ENCODE results near the gene COL5A1.

COL5A1 gene

DNA sequence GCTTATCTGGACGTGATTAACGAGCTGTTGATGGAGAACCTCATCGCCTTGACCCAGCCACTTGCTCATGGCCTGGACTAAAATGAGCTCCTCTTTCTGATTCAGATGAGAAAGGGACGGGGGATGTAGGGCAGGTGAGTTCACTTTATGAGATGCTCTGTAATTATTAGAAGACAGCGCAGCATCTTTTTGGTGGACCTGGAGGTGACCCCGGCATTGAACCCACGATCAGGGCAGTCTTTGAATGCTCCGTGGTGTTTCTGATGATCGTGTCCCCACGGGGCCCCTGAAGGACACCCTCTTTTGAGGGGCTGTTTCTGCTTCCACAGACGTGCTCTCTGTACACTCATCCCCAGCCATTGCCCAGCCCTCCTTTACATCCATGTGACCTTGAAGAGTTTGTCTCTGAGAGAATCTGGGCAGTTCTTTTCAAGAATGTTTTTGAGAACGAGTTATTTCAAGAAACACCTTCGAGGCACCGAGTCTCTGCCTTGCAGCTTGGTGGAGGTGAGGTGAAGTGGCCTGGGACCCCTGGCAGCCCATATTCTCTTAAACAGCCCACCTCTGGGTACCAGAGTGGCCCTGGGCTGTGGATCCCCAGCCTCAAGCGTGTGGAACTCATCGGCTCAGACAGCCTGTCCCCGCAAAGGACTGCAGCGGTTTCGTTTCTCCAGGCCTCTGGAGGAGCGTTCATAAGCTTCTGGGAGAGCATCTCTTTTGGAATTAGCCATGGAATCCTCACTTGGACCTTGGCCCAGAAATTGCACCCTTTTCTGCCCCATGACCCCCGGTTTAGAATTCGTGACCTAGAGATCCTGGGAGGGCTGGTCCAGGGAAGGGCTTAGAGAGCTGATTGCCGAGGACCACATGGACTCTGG lies 50.3 kb downstream of the COL5A1 start:
- peak overlapping the region in 1 of 2 donors; percentile 1 for H3K27ac ChIP-seq (ENCODE audit: low read depth in 2 of 2, low read length in 2 of 2)
- no peaks in the 10 kb centered on the region for H3K36me3 ChIP-seq (ENCODE audit: control insufficient read depth in 2 of 2, insufficient read depth in 2 of 2, low read length in 2 of 2)
- no peaks in the 10 kb centered on the region for H3K27me3 ChIP-seq (ENCODE audit: control insufficient read depth in 2 of 2, insufficient read depth in 2 of 2, low read length in 2 of 2)
- no peaks in the 10 kb centered on the region for H3K9me3 ChIP-seq (ENCODE audit: control insufficient read depth in 2 of 2, low read length in 2 of 2)
- no peak overlapping the region for H3K9ac ChIP-seq (ENCODE audit: low read depth in 1 of 2, low read length in 2 of 2)
- no peaks in the 10 kb centered on the region for H3K4me1 ChIP-seq (ENCODE audit: control insufficient read depth in 2 of 2, insufficient read depth in 2 of 2, low read length in 2 of 2)
- no peak overlapping the region for H3K4me3 ChIP-seq (ENCODE audit: low read length in 2 of 2)

DNA sequence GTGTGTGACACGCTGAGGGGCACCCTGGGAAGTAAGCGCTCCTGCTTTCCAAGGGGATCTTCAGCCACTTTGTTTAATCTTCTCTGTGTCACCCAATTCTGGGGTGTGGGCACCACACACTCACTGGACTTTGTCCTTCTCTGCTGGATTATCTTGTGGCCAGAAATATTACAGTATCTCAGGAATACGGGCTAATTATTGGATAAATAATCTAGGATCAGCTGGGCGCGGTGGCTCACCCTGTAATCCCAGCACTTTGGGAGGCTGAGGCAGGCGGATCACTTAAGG lies 50.9 kb downstream of the COL5A1 start:
- Histone ChIP-seq H3K9ac (ENCODE audit: low read depth in 1 of 2, low read length in 2 of 2) (no peak overlapping the region), H3K27me3 (ENCODE audit: control insufficient read depth in 2 of 2, insufficient read depth in 2 of 2, low read length in 2 of 2) (no peaks in the 10 kb centered on the region), H3K36me3 (ENCODE audit: control insufficient read depth in 2 of 2, insufficient read depth in 2 of 2, low read length in 2 of 2) (no peaks in the 10 kb centered on the region), H3K9me3 (ENCODE audit: control insufficient read depth in 2 of 2, low read length in 2 of 2) (no peaks in the 10 kb centered on the region), H3K27ac (ENCODE audit: low read depth in 2 of 2, low read length in 2 of 2) (no peak overlapping the region), H3K4me3 (ENCODE audit: low read length in 2 of 2) (no peak overlapping the region), H3K4me1 (ENCODE audit: control insufficient read depth in 2 of 2, insufficient read depth in 2 of 2, low read length in 2 of 2) (no peaks in the 10 kb centered on the region)

DNA sequence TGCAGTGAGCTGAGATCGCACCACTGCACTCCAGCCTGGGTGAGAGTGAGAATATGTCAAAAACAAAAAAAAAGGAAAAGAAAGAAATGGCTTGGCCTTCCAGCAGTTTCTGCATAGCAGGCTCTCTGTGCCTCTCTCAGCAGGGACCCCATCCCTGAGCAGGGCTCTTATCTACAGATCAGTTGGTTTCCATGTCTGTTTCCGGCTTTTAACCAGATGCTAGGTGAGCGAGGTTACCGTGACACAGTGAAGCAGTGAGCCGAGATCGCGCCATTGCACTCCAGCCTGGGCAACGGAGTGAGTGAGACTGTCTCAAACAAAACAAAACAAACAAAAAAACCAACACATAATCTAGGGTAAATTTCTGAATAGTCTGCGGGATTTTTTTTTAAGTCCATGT lies 51.4 kb downstream of the COL5A1 start:
- no peaks in the 10 kb centered on the region for H3K36me3 ChIP-seq (ENCODE audit: control insufficient read depth in 2 of 2, insufficient read depth in 2 of 2, low read length in 2 of 2)
- no peak overlapping the region for H3K27ac ChIP-seq (ENCODE audit: low read depth in 2 of 2, low read length in 2 of 2)
- no peak overlapping the region for H3K9ac ChIP-seq (ENCODE audit: low read depth in 1 of 2, low read length in 2 of 2)
- H3K9me3 ChIP-seq (ENCODE audit: control insufficient read depth in 2 of 2, low read length in 2 of 2): no peaks in the 10 kb centered on the region
- H3K4me3 ChIP-seq (ENCODE audit: low read length in 2 of 2): no peak overlapping the region
- no peaks in the 10 kb centered on the region for H3K27me3 ChIP-seq (ENCODE audit: control insufficient read depth in 2 of 2, insufficient read depth in 2 of 2, low read length in 2 of 2)
- peaks cover 0 to under 1% of the 10 kb centered on the region in 2 donors for H3K4me1 ChIP-seq (ENCODE audit: control insufficient read depth in 2 of 2, insufficient read depth in 2 of 2, low read length in 2 of 2)

DNA sequence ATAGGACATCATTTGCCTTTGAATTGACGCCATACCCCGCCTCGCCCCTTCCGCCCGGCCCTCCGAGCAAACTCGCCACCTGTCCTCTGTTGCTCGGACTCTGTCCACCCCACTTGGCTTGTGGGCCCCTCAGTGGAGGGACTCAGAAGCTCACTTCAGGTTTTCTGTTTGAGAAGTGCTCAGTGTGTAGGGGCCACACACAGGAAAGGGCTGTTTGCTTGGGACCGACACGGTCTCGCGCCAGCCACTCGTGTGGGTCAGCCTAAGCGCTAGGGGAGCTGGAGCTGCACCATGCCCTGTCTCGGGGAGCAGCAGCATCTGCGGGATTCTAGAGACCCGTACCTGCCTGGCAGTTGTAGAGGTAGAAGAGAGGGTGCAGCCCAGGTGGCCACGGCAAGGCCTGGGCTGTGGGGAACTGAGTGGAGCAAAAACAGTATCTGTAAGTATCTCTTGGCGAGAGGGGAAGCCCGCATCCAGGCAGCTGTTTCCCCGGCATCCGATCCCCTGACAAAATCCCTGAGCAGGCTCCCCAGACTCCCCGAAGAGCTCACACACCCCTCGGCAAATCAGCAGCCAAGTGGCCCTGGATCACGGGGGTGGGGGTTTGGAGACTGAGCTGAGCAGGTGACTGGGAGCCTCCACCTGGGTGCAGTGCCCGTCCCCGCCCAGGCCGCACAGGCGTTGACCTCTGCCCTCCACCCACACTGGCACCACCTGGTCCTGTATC lies 52.2 kb downstream of the COL5A1 start:
- Histone ChIP-seq H3K9me3 (ENCODE audit: control insufficient read depth in 2 of 2, low read length in 2 of 2) (no peaks in the 10 kb centered on the region), H3K4me1 (ENCODE audit: control insufficient read depth in 2 of 2, insufficient read depth in 2 of 2, low read length in 2 of 2) (peaks cover 0 to 4% of the 10 kb centered on the region in 2 donors), H3K36me3 (ENCODE audit: control insufficient read depth in 2 of 2, insufficient read depth in 2 of 2, low read length in 2 of 2) (no peaks in the 10 kb centered on the region), H3K9ac (ENCODE audit: low read depth in 1 of 2, low read length in 2 of 2) (no peak overlapping the region), H3K27ac (ENCODE audit: low read depth in 2 of 2, low read length in 2 of 2) (no peak overlapping the region), H3K4me3 (ENCODE audit: low read length in 2 of 2) (no peak overlapping the region), H3K27me3 (ENCODE audit: control insufficient read depth in 2 of 2, insufficient read depth in 2 of 2, low read length in 2 of 2) (no peaks in the 10 kb centered on the region)

DNA sequence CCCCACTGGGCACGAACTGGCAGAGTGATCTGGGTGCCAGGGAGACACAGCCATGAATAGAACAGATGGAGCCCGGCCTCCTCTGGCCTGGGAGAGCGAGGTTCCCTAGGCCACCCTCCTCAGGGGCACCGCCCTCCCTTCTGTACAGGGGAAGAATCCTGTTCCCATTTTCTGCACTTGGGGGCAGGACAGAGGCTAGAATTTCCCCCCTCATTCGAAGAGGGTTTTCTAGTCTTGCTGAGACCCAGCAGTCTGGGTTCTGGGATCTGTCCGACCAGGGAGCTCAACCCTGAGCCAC lies 52.7 kb downstream of the COL5A1 start:
- H3K4me3 ChIP-seq (ENCODE audit: low read length in 2 of 2): no peak overlapping the region
- H3K9ac ChIP-seq (ENCODE audit: low read depth in 1 of 2, low read length in 2 of 2): no peak overlapping the region
- H3K9me3 ChIP-seq (ENCODE audit: control insufficient read depth in 2 of 2, low read length in 2 of 2): no peaks in the 10 kb centered on the region
- no peak overlapping the region for H3K27ac ChIP-seq (ENCODE audit: low read depth in 2 of 2, low read length in 2 of 2)
- H3K4me1 ChIP-seq (ENCODE audit: control insufficient read depth in 2 of 2, insufficient read depth in 2 of 2, low read length in 2 of 2): peaks cover 0 to 4% of the 10 kb centered on the region in 2 donors
- H3K27me3 ChIP-seq (ENCODE audit: control insufficient read depth in 2 of 2, insufficient read depth in 2 of 2, low read length in 2 of 2): no peaks in the 10 kb centered on the region
- H3K36me3 ChIP-seq (ENCODE audit: control insufficient read depth in 2 of 2, insufficient read depth in 2 of 2, low read length in 2 of 2): no peaks in the 10 kb centered on the region

DNA sequence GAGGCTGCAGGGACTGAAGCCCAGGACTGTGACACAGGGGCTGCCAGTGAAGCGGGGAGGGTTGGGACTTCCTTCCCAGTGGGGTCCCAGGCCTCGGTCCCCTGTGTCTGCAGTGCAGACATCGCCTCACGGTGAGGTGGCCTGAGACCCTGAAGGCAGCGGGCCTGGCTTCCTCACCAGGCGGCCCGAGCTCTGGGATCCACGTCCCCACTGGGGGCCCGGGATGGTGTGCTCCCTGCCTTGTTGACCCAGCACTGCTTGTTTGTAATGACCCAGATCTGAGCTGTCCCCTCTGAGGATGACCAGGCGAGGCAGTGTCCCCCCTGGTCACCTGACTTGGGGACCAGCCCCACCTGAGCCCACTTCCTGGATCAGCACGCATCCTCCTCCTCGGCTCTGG lies 53.1 kb downstream of the COL5A1 start:
- H3K9me3 ChIP-seq (ENCODE audit: control insufficient read depth in 2 of 2, low read length in 2 of 2): no peaks in the 10 kb centered on the region
- H3K4me3 ChIP-seq (ENCODE audit: low read length in 2 of 2): no peak overlapping the region
- no peaks in the 10 kb centered on the region for H3K27me3 ChIP-seq (ENCODE audit: control insufficient read depth in 2 of 2, insufficient read depth in 2 of 2, low read length in 2 of 2)
- peaks cover 0 to 4% of the 10 kb centered on the region in 2 donors for H3K4me1 ChIP-seq (ENCODE audit: control insufficient read depth in 2 of 2, insufficient read depth in 2 of 2, low read length in 2 of 2)
- no peak overlapping the region for H3K27ac ChIP-seq (ENCODE audit: low read depth in 2 of 2, low read length in 2 of 2)
- no peak overlapping the region for H3K9ac ChIP-seq (ENCODE audit: low read depth in 1 of 2, low read length in 2 of 2)
- H3K36me3 ChIP-seq (ENCODE audit: control insufficient read depth in 2 of 2, insufficient read depth in 2 of 2, low read length in 2 of 2): no peaks in the 10 kb centered on the region

DNA sequence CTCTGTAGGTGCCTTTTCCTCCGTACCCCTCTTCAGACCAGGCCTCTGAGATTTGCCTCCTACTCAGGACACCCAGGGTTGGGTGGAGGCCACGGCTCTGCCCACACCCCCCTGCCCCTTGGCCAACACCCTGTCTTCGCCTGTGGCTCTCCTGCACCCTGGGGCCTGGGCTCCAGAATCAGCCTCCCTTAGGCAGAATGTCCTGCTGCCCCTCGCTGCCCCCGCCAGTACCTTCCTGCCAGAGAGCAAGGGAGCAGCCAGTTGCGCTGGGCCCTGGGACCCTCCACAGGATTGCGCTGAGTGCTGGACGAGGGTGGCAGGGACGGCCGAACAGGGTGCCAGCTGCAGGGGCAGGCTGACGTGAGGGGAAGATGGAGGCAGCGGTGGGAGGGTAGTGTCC lies 53.5 kb downstream of the COL5A1 start:
- H3K36me3 ChIP-seq (ENCODE audit: control insufficient read depth in 2 of 2, insufficient read depth in 2 of 2, low read length in 2 of 2): no peaks in the 10 kb centered on the region

DNA sequence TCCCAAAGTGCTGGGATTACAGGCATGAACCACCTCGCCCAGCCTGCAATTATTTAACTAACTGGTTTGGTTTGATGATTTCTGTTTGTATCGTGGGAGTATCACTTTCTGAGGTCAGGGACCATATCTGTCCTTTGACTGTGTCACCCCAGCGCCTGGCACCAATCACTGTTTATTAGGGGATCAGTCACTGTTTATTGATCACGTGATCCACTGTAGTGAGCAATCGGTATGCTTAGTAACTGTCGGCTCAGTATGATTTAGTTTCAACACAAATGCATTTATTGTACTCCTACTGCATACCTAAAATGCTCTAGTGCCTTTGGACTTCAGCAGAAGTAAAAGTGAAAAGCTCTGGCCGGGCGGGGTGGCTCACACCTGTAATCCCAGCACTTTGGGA lies 54.8 kb downstream of the COL5A1 start:
- no peaks in the 10 kb centered on the region for H3K36me3 ChIP-seq (ENCODE audit: control insufficient read depth in 2 of 2, insufficient read depth in 2 of 2, low read length in 2 of 2)
- no peak overlapping the region for H3K4me3 ChIP-seq (ENCODE audit: low read length in 2 of 2)
- no peaks in the 10 kb centered on the region for H3K9me3 ChIP-seq (ENCODE audit: control insufficient read depth in 2 of 2, low read length in 2 of 2)
- H3K4me1 ChIP-seq (ENCODE audit: control insufficient read depth in 2 of 2, insufficient read depth in 2 of 2, low read length in 2 of 2): peaks cover 0 to 4% of the 10 kb centered on the region in 2 donors
- H3K27ac ChIP-seq (ENCODE audit: low read depth in 2 of 2, low read length in 2 of 2): no peak overlapping the region
- H3K9ac ChIP-seq (ENCODE audit: low read depth in 1 of 2, low read length in 2 of 2): no peak overlapping the region
- no peaks in the 10 kb centered on the region for H3K27me3 ChIP-seq (ENCODE audit: control insufficient read depth in 2 of 2, insufficient read depth in 2 of 2, low read length in 2 of 2)

More for the DNA sequence above, 53.5 kb downstream of the COL5A1 start:
- Histone ChIP-seq H3K27ac (ENCODE audit: low read depth in 2 of 2, low read length in 2 of 2) (no peak overlapping the region), H3K4me1 (ENCODE audit: control insufficient read depth in 2 of 2, insufficient read depth in 2 of 2, low read length in 2 of 2) (peaks cover 0 to 4% of the 10 kb centered on the region in 2 donors), H3K9ac (ENCODE audit: low read depth in 1 of 2, low read length in 2 of 2) (no peak overlapping the region), H3K27me3 (ENCODE audit: control insufficient read depth in 2 of 2, insufficient read depth in 2 of 2, low read length in 2 of 2) (no peaks in the 10 kb centered on the region), H3K9me3 (ENCODE audit: control insufficient read depth in 2 of 2, low read length in 2 of 2) (no peaks in the 10 kb centered on the region), H3K4me3 (ENCODE audit: low read length in 2 of 2) (no peak overlapping the region)

DNA sequence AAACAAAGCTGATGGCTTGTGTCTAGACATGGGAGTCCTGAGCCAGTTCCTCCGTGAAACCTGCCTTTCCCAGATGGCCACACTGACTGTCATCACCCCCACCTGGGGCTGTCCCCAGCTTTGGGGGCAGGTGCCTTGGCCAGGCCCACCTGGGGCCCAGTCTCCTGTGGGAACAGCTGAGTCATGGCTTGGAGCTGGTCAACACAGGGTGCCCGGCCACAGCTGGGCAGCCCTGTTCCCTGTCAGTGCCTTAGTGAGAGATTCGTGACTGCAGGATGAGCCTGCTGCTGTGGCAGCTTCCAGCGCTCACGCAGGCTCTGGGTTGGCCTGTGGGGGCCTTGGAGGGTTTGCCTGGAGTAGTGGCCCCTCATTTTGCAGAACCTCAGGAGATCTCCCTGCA lies 56.5 kb downstream of the COL5A1 start:
- Histone ChIP-seq H3K4me1 (ENCODE audit: control insufficient read depth in 2 of 2, insufficient read depth in 2 of 2, low read length in 2 of 2) (peaks cover 0 to 4% of the 10 kb centered on the region in 2 donors), H3K27ac (ENCODE audit: low read depth in 2 of 2, low read length in 2 of 2) (no peak overlapping the region), H3K36me3 (ENCODE audit: control insufficient read depth in 2 of 2, insufficient read depth in 2 of 2, low read length in 2 of 2) (no peaks in the 10 kb centered on the region)

DNA sequence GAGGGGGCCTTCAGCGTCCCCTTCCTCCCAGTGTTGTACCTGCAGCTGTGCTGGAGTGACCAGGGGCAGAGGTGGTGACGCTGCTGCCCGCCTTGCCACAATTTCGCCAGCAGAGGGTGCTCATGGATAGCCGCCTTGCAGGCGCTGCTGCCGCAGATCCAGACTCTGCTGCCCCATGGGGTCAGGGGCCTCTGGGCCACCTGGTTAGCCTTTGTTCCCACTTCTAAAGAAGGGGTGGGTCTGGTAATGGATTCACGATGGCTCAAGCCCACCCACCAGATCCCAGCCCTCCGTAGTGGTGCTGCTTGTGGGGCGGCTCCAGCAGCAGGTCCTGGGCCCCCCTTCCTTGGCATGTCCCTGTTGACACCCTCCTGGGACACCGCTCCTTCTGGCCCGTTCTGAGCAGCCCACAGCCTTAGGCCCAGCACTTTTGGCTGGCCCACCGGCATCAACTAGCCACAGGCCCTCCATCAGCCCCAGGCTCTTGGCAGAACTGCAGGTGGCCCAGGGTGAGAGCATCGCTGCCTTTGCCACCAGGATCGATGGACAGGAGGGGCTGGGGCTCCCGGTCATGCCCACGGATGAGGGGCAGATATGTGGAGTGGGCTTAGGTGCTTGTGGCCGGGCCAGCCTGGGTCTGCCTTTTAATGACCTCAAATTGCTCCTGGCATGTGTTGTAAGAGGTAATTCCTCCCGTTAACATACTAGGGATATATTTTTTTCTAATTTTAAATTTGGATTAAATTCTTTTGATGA lies 57.2 kb downstream of the COL5A1 start:
- H3K4me3 ChIP-seq (ENCODE audit: low read length in 2 of 2): no peak overlapping the region
- H3K36me3 ChIP-seq (ENCODE audit: control insufficient read depth in 2 of 2, insufficient read depth in 2 of 2, low read length in 2 of 2): no peaks in the 10 kb centered on the region
- no peak overlapping the region for H3K27ac ChIP-seq (ENCODE audit: low read depth in 2 of 2, low read length in 2 of 2)
- no peaks in the 10 kb centered on the region for H3K9me3 ChIP-seq (ENCODE audit: control insufficient read depth in 2 of 2, low read length in 2 of 2)
- no peaks in the 10 kb centered on the region for H3K27me3 ChIP-seq (ENCODE audit: control insufficient read depth in 2 of 2, insufficient read depth in 2 of 2, low read length in 2 of 2)
- peaks cover 0 to 4% of the 10 kb centered on the region in 2 donors for H3K4me1 ChIP-seq (ENCODE audit: control insufficient read depth in 2 of 2, insufficient read depth in 2 of 2, low read length in 2 of 2)
- no peak overlapping the region for H3K9ac ChIP-seq (ENCODE audit: low read depth in 1 of 2, low read length in 2 of 2)

More for the DNA sequence above, 56.5 kb downstream of the COL5A1 start:
- Histone ChIP-seq H3K27me3 (ENCODE audit: control insufficient read depth in 2 of 2, insufficient read depth in 2 of 2, low read length in 2 of 2) (no peaks in the 10 kb centered on the region), H3K4me3 (ENCODE audit: low read length in 2 of 2) (no peak overlapping the region), H3K9me3 (ENCODE audit: control insufficient read depth in 2 of 2, low read length in 2 of 2) (no peaks in the 10 kb centered on the region), H3K9ac (ENCODE audit: low read depth in 1 of 2, low read length in 2 of 2) (no peak overlapping the region)

Data from mucosa of rectum (tissue), 2 donors.